ENCODE results near the gene N4BP2L1. TPM values are rescaled to one million over a fixed set of nuclear protein-coding genes. Genes with fewer than 3 reads are reported as not detected.
A peak's percentile ranks its signal among the peaks of the same experiment; 100 is the strongest.

N4BP2L1 gene
- total and polyA plus RNA-seq, 2 of the 8 experiments (the other 6 are each of a cell fraction or from before 2014, with no cell fraction given): 1.3 to 3.1 TPM

GRCh38 chr13:32409561-32410421, 18.1 kb downstream of the N4BP2L1 start (continued):
- TF ChIP-seq, protein P1, sequence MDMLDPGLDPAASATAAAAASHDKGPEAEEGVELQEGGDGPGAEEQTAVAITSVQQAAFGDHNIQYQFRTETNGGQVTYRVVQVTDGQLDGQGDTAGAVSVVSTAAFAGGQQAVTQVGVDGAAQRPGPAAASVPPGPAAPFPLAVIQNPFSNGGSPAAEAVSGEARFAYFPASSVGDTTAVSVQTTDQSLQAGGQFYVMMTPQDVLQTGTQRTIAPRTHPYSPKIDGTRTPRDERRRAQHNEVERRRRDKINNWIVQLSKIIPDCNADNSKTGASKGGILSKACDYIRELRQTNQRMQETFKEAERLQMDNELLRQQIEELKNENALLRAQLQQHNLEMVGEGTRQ (IDR thresholded peaks at IDR 0.05; ENCODE audit: low read length): peak; percentile 52; the same call in 1 of the 2 replicates
- TF ChIP-seq TAF7 (optimal IDR thresholded peaks at IDR 0.05; ENCODE audit: borderline replicate concordance, low read depth, low read length) (no peak), CEBPB (IDR thresholded peaks at IDR 0.05; ENCODE audit: low read depth, low read length) (peak; percentile 97), KDM4A (IDR thresholded peaks at IDR 0.05; ENCODE audit: low read depth, low read length, severe bottlenecking) (peak; percentile 65), YY1 (IDR thresholded peaks at IDR 0.05; ENCODE audit: low read depth, low read length) (0 out of 2 replicates have a peak, but pooled peaks have one; percentile 3), MAX (IDR thresholded peaks at IDR 0.05) (peak; percentile 26), ATF3 (IDR thresholded peaks at IDR 0.05; ENCODE audit: insufficient read depth, low read depth, low read length) (peak; percentile 95), TAF1 (IDR thresholded peaks at IDR 0.05; ENCODE audit: low read depth, low read length) (peak; percentile 66), EGR1 (IDR thresholded peaks at IDR 0.05; ENCODE audit: borderline replicate concordance, low read depth, low read length) (no peak), CREB1 (IDR thresholded peaks at IDR 0.05) (peak; percentile 24; the same call in 1 of the 2 replicates), MAFK (IDR thresholded peaks at IDR 0.05; ENCODE audit: low read depth, low read length) (no peak)

Data from H1 (cell line).